ENCODE results near the gene TFF3. TPM values are rescaled to one million over a fixed set of nuclear protein-coding genes. Genes with fewer than 3 reads are reported as not detected.

Gene TFF3
- total RNA-seq, 2 donors from 2014 or later, result 6.3 to 16.3 TPM

- ATAC-seq, result peak; percentile 54
- DNase-seq, result no peak
- H3K27ac ChIP-seq, result peak overlapping the region in 2 of 4 donors; percentile 20 to 36
Measured at GRCh38 chr21:42301371-42302075, 13.7 kb downstream of the TFF3 start.

GRCh38 chr21:42300956-42301355, 14.3 kb downstream of the TFF3 start:
- Histone ChIP-seq H3K4me3 (no peak overlapping the region), H3K4me1 (no peaks in the 10 kb centered on the region), H3K9me3 (no peaks in the 10 kb centered on the region), H3K27ac (peak overlapping the region in 2 of 4 donors; percentile 20 to 36), H3K27me3 (no peaks in the 10 kb centered on the region), H3K36me3 (replicated peaks in 1 of 2; ENCODE audit: insufficient read depth in 1 of 2, low read depth in 2 of 2) (no peaks in the 10 kb centered on the region)
- WGBS, 2 donors, result 79% methylated on average over 8 to 9 of the region's 9 CpGs
- intact Hi-C loops (cut with DNase I), result no loop called here
- ATAC-seq, result no peak
- TF ChIP-seq CTCF (IDR thresholded peaks at IDR 0.05) (no peak), POLR2A (IDR thresholded peaks at IDR 0.05) (no peak)
- no peak for DNase-seq

More at GRCh38 chr21:42301371-42302075, 13.7 kb downstream of the TFF3 start:
- no peaks in the 10 kb centered on the region for H3K27me3 ChIP-seq
- H3K36me3 ChIP-seq (replicated peaks in 1 of 2; ENCODE audit: insufficient read depth in 1 of 2, low read depth in 2 of 2), result no peaks in the 10 kb centered on the region
- WGBS, 2 donors, result 68 to 79% methylated on average over 20 of the region's 20 CpGs
- TF ChIP-seq POLR2A (IDR thresholded peaks at IDR 0.05) (no peak), CTCF (IDR thresholded peaks at IDR 0.05) (no peak)
- no peak overlapping the region for H3K4me3 ChIP-seq
- intact Hi-C loops (cut with DNase I), result no loop called here
- H3K9me3 ChIP-seq, result no peaks in the 10 kb centered on the region
- H3K4me1 ChIP-seq, result no peaks in the 10 kb centered on the region

GRCh38 chr21:42300045-42300583, 15.1 kb downstream of the TFF3 start:
- Histone ChIP-seq H3K36me3 (replicated peaks in 1 of 2; ENCODE audit: insufficient read depth in 1 of 2, low read depth in 2 of 2) (no peaks in the 10 kb centered on the region), H3K27me3 (no peaks in the 10 kb centered on the region), H3K27ac (no peak overlapping the region), H3K4me1 (no peaks in the 10 kb centered on the region), H3K9me3 (no peaks in the 10 kb centered on the region), H3K4me3 (no peak overlapping the region)
- WGBS, 2 donors, result 72 to 80% methylated on average over 5 to 7 of the region's 7 CpGs
- DNase-seq (no peak), ATAC-seq (no peak)
- TF ChIP-seq POLR2A (IDR thresholded peaks at IDR 0.05), result no peak
- TF ChIP-seq CTCF (IDR thresholded peaks at IDR 0.05), result no peak
- intact Hi-C loops (cut with DNase I), result no loop called here

- ATAC-seq, result no peak
- no peak overlapping the region for H3K27ac ChIP-seq
Measured at GRCh38 chr21:42299324-42300044, 15.7 kb downstream of the TFF3 start.

More at GRCh38 chr21:42299324-42300044, 15.7 kb downstream of the TFF3 start:
- Histone ChIP-seq H3K4me3 (no peak overlapping the region), H3K4me1 (no peaks in the 10 kb centered on the region), H3K9me3 (no peaks in the 10 kb centered on the region), H3K36me3 (replicated peaks in 1 of 2; ENCODE audit: insufficient read depth in 1 of 2, low read depth in 2 of 2) (no peaks in the 10 kb centered on the region), H3K27me3 (no peaks in the 10 kb centered on the region)
- intact Hi-C loops (cut with DNase I), result no loop called here
- no peak for DNase-seq
- TF ChIP-seq CTCF (IDR thresholded peaks at IDR 0.05), result no peak
- TF ChIP-seq POLR2A (IDR thresholded peaks at IDR 0.05), result no peak
- 66 to 84% methylated on average over 16 to 20 of the region's 20 CpGs for whole genome bisulfite sequencing, 2 donors
